Astrocyte of the cerebellum (primary cell): ENCODE results near the gene TDRD10.

Experiments
- DNase-seq: peaks from one replicate; pipeline ENCODE4 v3.0.0-alpha.2; 2011; ENCODE audit warnings: low read depth
- H3K4me3 ChIP-seq: 2 replicates; pipeline ENCODE4 v1.5.1; 2011; ENCODE audit warnings: mild to moderate bottlenecking, low read depth, low read length, moderate library complexity
- CTCF ChIP-seq: IDR thresholded peaks from 2 replicates; pipeline ENCODE4 v1.5.1; 2012; ENCODE audit warnings: low read length, low read depth, moderate library complexity, mild to moderate bottlenecking; ENCODE audit errors: missing control alignments
- in situ Hi-C: cut with HindIII; loops from 2 replicates; pipeline ENCODE4 v1.10.0; 2017; ENCODE audit warnings: low sequenced_read_pairs

The TDRD10 gene

GRCh38 chr1:154539486-154540483, 37.8 kb downstream of the TDRD10 start:
- TF ChIP-seq CTCF = no peak
- H3K4me3 ChIP-seq = no peak overlapping the region
- DNase-seq = no peak
- in situ Hi-C loops = no loop called here

- in situ Hi-C loops = no loop called here
- no peak for TF ChIP-seq CTCF
- no peak for DNase-seq
- no peak overlapping the region for H3K4me3 ChIP-seq
Measured at GRCh38 chr1:154541231-154541630, 39.2 kb downstream of the TDRD10 start.

GRCh38 chr1:154546264-154547063, 44.4 kb downstream of the TDRD10 start:
- peak; percentile 80 for TF ChIP-seq CTCF
- DNase-seq = peak; percentile 9
- in situ Hi-C loops = no loop called here
- H3K4me3 ChIP-seq = no peak overlapping the region

- DNase-seq = no peak
- in situ Hi-C loops = no loop called here
- TF ChIP-seq CTCF = no peak
- no peak overlapping the region for H3K4me3 ChIP-seq
Measured at GRCh38 chr1:154547105-154547732, 45.2 kb downstream of the TDRD10 start.

GRCh38 chr1:154548028-154548427, 46.0 kb downstream of the TDRD10 start:
- no peak overlapping the region for H3K4me3 ChIP-seq
- no peak for TF ChIP-seq CTCF
- in situ Hi-C loops = no loop called here
- no peak for DNase-seq

- no peak for DNase-seq
- in situ Hi-C loops = no loop called here
- H3K4me3 ChIP-seq = no peak overlapping the region
- TF ChIP-seq CTCF = no peak
Measured at GRCh38 chr1:154549202-154549770, 47.3 kb downstream of the TDRD10 start.
